Karpas-422 (cell line): ENCODE data around the gene HDAC9. TPM values are rescaled to one million over a fixed set of nuclear protein-coding genes. Genes with fewer than 3 reads are reported as not detected.

ENCODE experiments used
- DNase-seq: peaks from one replicate; pipeline ENCODE4 v3.0.0-alpha.2; 2015
- H2AFZ ChIP-seq: fragments of 200-600 bp; sonication (generic); 2 replicates; pipeline ENCODE4 v1.6.1; 2014; ENCODE audit warnings: antibody characterized with exemption, low read length, mixed read lengths
- H3K27ac ChIP-seq: fragments of 200-600 bp; sonication (generic); 2 replicates; pipeline ENCODE4 v1.5.1; 2014; ENCODE audit warnings: mild to moderate bottlenecking, low read length, moderate library complexity
- H3K27me3 ChIP-seq: fragments of 200-600 bp; sonication (generic); 2 replicates; pipeline ENCODE4 v1.6.1; 2014; ENCODE audit warnings: low read length, mixed read lengths
- H3K36me3 ChIP-seq: fragments of 200-600 bp; sonication (generic); 2 replicates; pipeline ENCODE4 v1.6.1; 2014; ENCODE audit warnings: low read length, mixed read lengths; ENCODE audit not compliant: insufficient read depth
- H3K4me1 ChIP-seq: fragments of 200-600 bp; sonication (generic); 2 replicates; pipeline ENCODE4 v1.6.1; 2014; ENCODE audit warnings: mild to moderate bottlenecking, low read length, mixed read lengths
- H3K4me2 ChIP-seq: fragments of 200-600 bp; sonication (generic); 2 replicates; pipeline ENCODE4 v1.6.1; 2014; ENCODE audit warnings: low read length, low read depth, mild to moderate bottlenecking; ENCODE audit not compliant: poor library complexity, severe bottlenecking
- H3K4me3 ChIP-seq: fragments of 200-600 bp; sonication (generic); 2 replicates; pipeline ENCODE4 v1.5.1; 2014; ENCODE audit warnings: mild to moderate bottlenecking, antibody characterized with exemption, low read length, mixed read lengths
- H3K79me2 ChIP-seq: fragments of 200-600 bp; sonication (generic); 2 replicates; pipeline ENCODE4 v1.6.1; 2014; ENCODE audit warnings: mild to moderate bottlenecking, low read length, mixed read lengths
- H3K9ac ChIP-seq: fragments of 200-600 bp; sonication (generic); 2 replicates; pipeline ENCODE4 v1.6.0; 2014; ENCODE audit warnings: low read length
- H3K9me2 ChIP-seq: fragments of 200-600 bp; sonication (generic), shearing (Covaris generic); replicated peaks from 2 replicates; pipeline ENCODE4 v1.6.0; 2014; ENCODE audit warnings: mild to moderate bottlenecking, low read length, moderate library complexity; ENCODE audit not compliant: insufficient read depth
- H3K9me3 ChIP-seq: fragments of 300-700, 200-600 bp; sonication (generic); 2 replicates; pipeline ENCODE4 v1.6.1; 2014; ENCODE audit warnings: low read length, mixed read lengths
- H4K20me1 ChIP-seq: fragments of 200-600 bp; sonication (generic); 2 replicates; pipeline ENCODE4 v1.6.1; 2014; ENCODE audit warnings: mild to moderate bottlenecking, antibody characterized with exemption, low read length, low read depth; ENCODE audit not compliant: insufficient read depth
- total RNA-seq: library from RNA; depleted of rRNA; stranded (reverse); fragments of >200 nt; shearing (Covaris generic); gene quantifications from 2 replicates; pipeline ENCODE4 v1.2.3, GENCODE V29; 2014; ENCODE audit warnings: low replicate concordance

HDAC9 gene
- total RNA-seq, 1 experiment from 2014 or later = 5.2 TPM

- Histone ChIP-seq H3K9me3 (no peaks in the 10 kb centered on the region), H3K4me3 (no peak overlapping the region), H3K4me1 (no peaks in the 10 kb centered on the region), H3K4me2 (no peak overlapping the region), H3K27me3 (no peaks in the 10 kb centered on the region), H2AFZ (no peak overlapping the region), H3K9ac (no peak overlapping the region), H3K9me2 (no peaks in the 10 kb centered on the region), H4K20me1 (no peaks in the 10 kb centered on the region), H3K27ac (no peak overlapping the region), H3K79me2 (no peaks in the 10 kb centered on the region), H3K36me3 (no peaks in the 10 kb centered on the region)
- no peak for DNase-seq
Observed at GRCh38 chr7:18895456-18895855, 399.9 kb downstream of the HDAC9 start.

- Histone ChIP-seq H4K20me1 (no peaks in the 10 kb centered on the region), H3K9me2 (no peaks in the 10 kb centered on the region), H3K4me3 (no peak overlapping the region), H3K9ac (no peak overlapping the region), H3K27me3 (no peaks in the 10 kb centered on the region), H3K36me3 (no peaks in the 10 kb centered on the region), H3K79me2 (no peaks in the 10 kb centered on the region), H3K4me1 (no peaks in the 10 kb centered on the region), H3K27ac (no peak overlapping the region), H2AFZ (no peak overlapping the region), H3K9me3 (no peaks in the 10 kb centered on the region), H3K4me2 (no peak overlapping the region)
- DNase-seq = no peak
Observed at GRCh38 chr7:18896343-18896975, 400.9 kb downstream of the HDAC9 start.

- H3K9me3 ChIP-seq = no peaks in the 10 kb centered on the region
- no peak overlapping the region for H3K4me2 ChIP-seq
- DNase-seq = no peak
- no peak overlapping the region for H3K4me3 ChIP-seq
- no peaks in the 10 kb centered on the region for H3K4me1 ChIP-seq
- H4K20me1 ChIP-seq = no peaks in the 10 kb centered on the region
- H2AFZ ChIP-seq = no peak overlapping the region
- H3K9ac ChIP-seq = no peak overlapping the region
- H3K9me2 ChIP-seq = no peaks in the 10 kb centered on the region
- no peak overlapping the region for H3K27ac ChIP-seq
- no peaks in the 10 kb centered on the region for H3K36me3 ChIP-seq
- H3K27me3 ChIP-seq = no peaks in the 10 kb centered on the region
- H3K79me2 ChIP-seq = no peaks in the 10 kb centered on the region
Observed at GRCh38 chr7:18900236-18900635, 404.7 kb downstream of the HDAC9 start.

- Histone ChIP-seq H3K4me2 (no peak overlapping the region), H3K4me3 (no peak overlapping the region), H3K9me2 (no peaks in the 10 kb centered on the region), H3K36me3 (no peaks in the 10 kb centered on the region), H3K9me3 (no peaks in the 10 kb centered on the region), H3K79me2 (no peaks in the 10 kb centered on the region), H4K20me1 (no peaks in the 10 kb centered on the region), H3K4me1 (no peaks in the 10 kb centered on the region), H3K9ac (no peak overlapping the region), H3K27ac (no peak overlapping the region), H3K27me3 (no peaks in the 10 kb centered on the region), H2AFZ (no peak overlapping the region)
- no peak for DNase-seq
Observed at GRCh38 chr7:18900803-18901202, 405.3 kb downstream of the HDAC9 start.

GRCh38 chr7:18901351-18901750 is 405.8 kb downstream of the HDAC9 start:
- no peak overlapping the region for H2AFZ ChIP-seq
- no peak overlapping the region for H3K27ac ChIP-seq

GRCh38 chr7:18901982-18902421 is 406.5 kb downstream of the HDAC9 start:
- no peaks in the 10 kb centered on the region for H3K79me2 ChIP-seq
- no peaks in the 10 kb centered on the region for H3K9me2 ChIP-seq
- no peaks in the 10 kb centered on the region for H3K9me3 ChIP-seq
- H3K4me1 ChIP-seq = no peaks in the 10 kb centered on the region
- H3K4me2 ChIP-seq = no peak overlapping the region
- DNase-seq = no peak
- no peak overlapping the region for H2AFZ ChIP-seq
- no peaks in the 10 kb centered on the region for H4K20me1 ChIP-seq
- no peaks in the 10 kb centered on the region for H3K27me3 ChIP-seq
- no peak overlapping the region for H3K9ac ChIP-seq
- H3K4me3 ChIP-seq = no peak overlapping the region
- no peaks in the 10 kb centered on the region for H3K36me3 ChIP-seq
- H3K27ac ChIP-seq = no peak overlapping the region

More at GRCh38 chr7:18901351-18901750, 405.8 kb downstream of the HDAC9 start:
- Histone ChIP-seq H3K27me3 (no peaks in the 10 kb centered on the region), H3K4me2 (no peak overlapping the region), H3K79me2 (no peaks in the 10 kb centered on the region), H3K4me3 (no peak overlapping the region), H3K36me3 (no peaks in the 10 kb centered on the region), H4K20me1 (no peaks in the 10 kb centered on the region), H3K9me3 (no peaks in the 10 kb centered on the region), H3K9me2 (no peaks in the 10 kb centered on the region), H3K9ac (no peak overlapping the region), H3K4me1 (no peaks in the 10 kb centered on the region)
- DNase-seq = no peak

- Histone ChIP-seq H3K4me1 (no peaks in the 10 kb centered on the region), H3K4me3 (no peak overlapping the region), H4K20me1 (no peaks in the 10 kb centered on the region), H3K9me3 (no peaks in the 10 kb centered on the region), H2AFZ (no peak overlapping the region), H3K79me2 (no peaks in the 10 kb centered on the region), H3K9me2 (no peaks in the 10 kb centered on the region), H3K27me3 (no peaks in the 10 kb centered on the region), H3K27ac (no peak overlapping the region), H3K36me3 (no peaks in the 10 kb centered on the region), H3K4me2 (no peak overlapping the region), H3K9ac (no peak overlapping the region)
- no peak for DNase-seq
Observed at GRCh38 chr7:18902892-18903291, 407.3 kb downstream of the HDAC9 start.

- H3K4me1 ChIP-seq = no peaks in the 10 kb centered on the region
- H3K27ac ChIP-seq = no peak overlapping the region
- no peak overlapping the region for H2AFZ ChIP-seq
- H3K9ac ChIP-seq = no peak overlapping the region
- no peaks in the 10 kb centered on the region for H3K9me2 ChIP-seq
- no peaks in the 10 kb centered on the region for H3K9me3 ChIP-seq
- H3K27me3 ChIP-seq = no peaks in the 10 kb centered on the region
- no peaks in the 10 kb centered on the region for H3K79me2 ChIP-seq
- no peaks in the 10 kb centered on the region for H4K20me1 ChIP-seq
- H3K4me3 ChIP-seq = no peak overlapping the region
- no peak overlapping the region for H3K4me2 ChIP-seq
- no peaks in the 10 kb centered on the region for H3K36me3 ChIP-seq
- no peak for DNase-seq
Observed at GRCh38 chr7:18903695-18904094, 408.1 kb downstream of the HDAC9 start.
